GM23338 (cell line): ENCODE results near the gene DNAJC27. TPM values are rescaled to one million over a fixed set of nuclear protein-coding genes. Genes with fewer than 3 reads are reported as not detected.

Source experiments
- ATAC-seq: fragments of 200-7000 bp; cut with Tn5 transposase; 3 replicates; pipeline ENCODE4 v1.9.1; 2020
- DNase-seq: peaks from one replicate; pipeline ENCODE4 v3.0.0-alpha.2; 2015; ENCODE audit warnings: low spot score
- H2AFZ ChIP-seq: fragments of 200-600 bp; sonication (generic); 2 replicates; pipeline ENCODE4 v1.8.0; 2016; ENCODE audit warnings: antibody characterized with exemption, mild to moderate bottlenecking, moderate library complexity
- H3F3A ChIP-seq: fragments of 200-600 bp; sonication (generic); replicated peaks from 2 replicates; pipeline ENCODE4 v1.8.0; 2017; ENCODE audit warnings: antibody characterized with exemption, mixed run types, low read depth
- H3K27ac ChIP-seq: fragments of 200-600 bp; sonication (generic); 2 replicates; pipeline ENCODE4 v1.6.1; 2016; ENCODE audit warnings: low read depth
- H3K27me3 ChIP-seq: fragments of 200-600 bp; sonication (generic); 2 replicates; pipeline ENCODE4 v1.8.0; 2016; ENCODE audit warnings: mild to moderate bottlenecking, mixed run types, moderate library complexity; ENCODE audit not compliant: insufficient read depth
- H3K36me3 ChIP-seq: fragments of 200-600 bp; sonication (generic); 2 replicates; pipeline ENCODE4 v1.8.0; 2016; ENCODE audit warnings: mild to moderate bottlenecking; ENCODE audit not compliant: insufficient read depth
- H3K4me1 ChIP-seq: fragments of 200-600 bp; sonication (generic); 2 replicates; pipeline ENCODE4 v1.8.0; 2016; ENCODE audit warnings: mild to moderate bottlenecking, moderate library complexity; ENCODE audit not compliant: insufficient read depth
- H3K4me2 ChIP-seq: fragments of 200-600 bp; sonication (generic); 2 replicates; pipeline ENCODE4 v1.7.1; 2017; ENCODE audit warnings: mixed run types
- H3K4me3 ChIP-seq: fragments of 200-600 bp; sonication (generic); 2 replicates; pipeline ENCODE4 v1.6.1; 2016; ENCODE audit warnings: mixed run types
- H3K79me2 ChIP-seq: fragments of 200-600 bp; sonication (generic); replicated peaks from 2 replicates; pipeline ENCODE4 v1.8.0; 2017; ENCODE audit warnings: mild to moderate bottlenecking; ENCODE audit not compliant: insufficient read depth
- H3K9me2 ChIP-seq: fragments of 200-600 bp; sonication (generic); 2 replicates; pipeline ENCODE4 v1.8.0; 2017; ENCODE audit not compliant: insufficient read depth
- H4K20me1 ChIP-seq: fragments of 200-600 bp; sonication (generic); replicated peaks from 2 replicates; pipeline ENCODE4 v1.8.0; 2017; ENCODE audit warnings: mild to moderate bottlenecking; ENCODE audit not compliant: insufficient read depth
- H3K27ac Mint-ChIP-seq: 2 replicates; pipeline ENCODE4 v1.8.0; 2020; ENCODE audit warnings: inconsistent platforms, mild to moderate bottlenecking, moderate library complexity, mixed read lengths
- H3K27me3 Mint-ChIP-seq: 3 replicates; pipeline ENCODE4 v1.8.0; 2022; ENCODE audit warnings: low read depth, mild to moderate bottlenecking, moderate library complexity, mixed read lengths, inconsistent platforms; ENCODE audit not compliant: insufficient read depth, poor library complexity
- H3K36me3 Mint-ChIP-seq: 3 replicates; pipeline ENCODE4 v1.8.0; 2021; ENCODE audit warnings: low read depth, mild to moderate bottlenecking, inconsistent platforms, moderate library complexity, mixed read lengths
- H3K4me1 Mint-ChIP-seq: 3 replicates; pipeline ENCODE4 v1.8.0; 2020; ENCODE audit warnings: mild to moderate bottlenecking, inconsistent platforms, mixed read lengths
- H3K4me3 Mint-ChIP-seq: 3 replicates; pipeline ENCODE4 v1.8.0; 2021; ENCODE audit warnings: moderate library complexity, mild to moderate bottlenecking, inconsistent platforms, mixed read lengths
- H3K9me3 Mint-ChIP-seq: 3 replicates; pipeline ENCODE4 v1.8.0; 2020; ENCODE audit warnings: moderate library complexity, mild to moderate bottlenecking, inconsistent platforms, mixed read lengths
- CREB1 ChIP-seq: fragments of 250-450 bp; sonication (Bioruptor Pico); IDR thresholded peaks from 2 replicates; pipeline ENCODE4 v1.5.0; 2020; ENCODE audit warnings: low read depth, mild to moderate bottlenecking, moderate library complexity
- CTCF ChIP-seq, 2 experiments: fragments of 200-600 bp in 1 of 2; sonication (generic) in 1 of 2; conservative IDR thresholded peaks; 2 replicates each; pipeline versions ENCODE4 v1.5.1 to v1.6.1; 2016 to 2017; ENCODE audit warnings: antibody characterized with exemption in 2 of 2, low read depth in 2 of 2, mild to moderate bottlenecking in 2 of 2, moderate library complexity in 1 of 2
- ETS1 ChIP-seq: IDR thresholded peaks from 2 replicates; pipeline ENCODE4 v1.6.1; 2016; ENCODE audit warnings: antibody characterized with exemption
- EZH2 ChIP-seq: fragments of 200-600 bp; sonication (generic); IDR thresholded peaks from one replicate; pipeline ENCODE4 v1.8.0; 2017; ENCODE audit warnings: antibody characterized with exemption, mild to moderate bottlenecking, low read depth; ENCODE audit not compliant: unreplicated experiment
- EZH2phosphoT487 ChIP-seq: fragments of 200-600 bp; sonication (generic); IDR thresholded peaks from one replicate; pipeline ENCODE4 v1.8.1; 2018; ENCODE audit warnings: antibody characterized with exemption; ENCODE audit not compliant: unreplicated experiment
- JUNB ChIP-seq: IDR thresholded peaks from one replicate; pipeline ENCODE4 v1.6.1; 2016; ENCODE audit warnings: antibody characterized with exemption; ENCODE audit not compliant: unreplicated experiment
- NANOG ChIP-seq: IDR thresholded peaks from 2 replicates; pipeline ENCODE4 v1.6.1; 2016; ENCODE audit warnings: antibody characterized with exemption, borderline replicate concordance
- POLR2AphosphoS5 ChIP-seq: IDR thresholded peaks from 2 replicates; pipeline ENCODE4 v1.6.1; 2016; ENCODE audit warnings: antibody characterized with exemption, low read depth
- REST ChIP-seq: IDR thresholded peaks from one replicate; pipeline ENCODE4 v1.6.1; 2018; ENCODE audit warnings: antibody characterized with exemption; ENCODE audit not compliant: unreplicated experiment
- STAT1 ChIP-seq: IDR thresholded peaks from one replicate; pipeline ENCODE4 v1.6.1; 2016; ENCODE audit warnings: antibody characterized with exemption; ENCODE audit not compliant: unreplicated experiment
- ZNF114 ChIP-seq: fragments of 250-450 bp; sonication (Bioruptor Pico); IDR thresholded peaks from 2 replicates; pipeline ENCODE4 v1.5.0; 2020; ENCODE audit warnings: mild to moderate bottlenecking, moderate library complexity
- ZNF331 ChIP-seq: fragments of 250-450 bp; sonication (Bioruptor Pico); IDR thresholded peaks from 2 replicates; pipeline ENCODE4 v1.5.0; 2020; ENCODE audit warnings: low read depth, mild to moderate bottlenecking, moderate library complexity
- ZNF462 ChIP-seq: fragments of 250-450 bp; sonication (Bioruptor Pico); IDR thresholded peaks from 2 replicates; pipeline ENCODE4 v1.5.0; 2020; ENCODE audit warnings: mild to moderate bottlenecking, moderate library complexity
- polyA plus RNA-seq: library from polyadenylated mRNA; unstranded; fragments of >200 nt; fragmentation: Nextera tagmentation; extraction: Ambion mirVana; gene quantifications from 2 replicates; pipeline ENCODE4 v1.2.1, GENCODE V29; 2016
- total RNA-seq: library from RNA; depleted of rRNA; stranded (reverse); fragments of >200 nt; shearing (Covaris generic); gene quantifications from 2 replicates; pipeline ENCODE4 v1.2.3, GENCODE V29; 2014

Gene DNAJC27
- total and polyA plus RNA-seq, 2 experiments from 2014 or later = 2.4 to 2.6 TPM

- Histone ChIP-seq H3K27ac (no peak overlapping the region), H3K4me3 (peak overlapping the region; percentile 71), H3K27me3 (no peaks in the 10 kb centered on the region), H3K9me2 (no peaks in the 10 kb centered on the region), H4K20me1 (peaks cover 11% of the 10 kb centered on the region; the same call in 1 of the 2 replicates), H3K79me2 (peaks cover 8% of the 10 kb centered on the region; the same call in 1 of the 2 replicates), H3F3A (peaks cover 4% of the 10 kb centered on the region; the same call in 1 of the 2 replicates), H3K4me1 (peaks cover 3% of the 10 kb centered on the region; the same call in 1 of the 2 replicates), H3K4me2 (peak overlapping the region; percentile 89), H3K36me3 (no peaks in the 10 kb centered on the region), H2AFZ (peak overlapping the region; percentile 90)
- peaks cover 29% of the 10 kb centered on the region for H3K4me1 Mint-ChIP-seq
- DNase-seq (no peak), ATAC-seq (peak; percentile 19)
- H3K27ac Mint-ChIP-seq = no peak overlapping the region; the same call in 1 of the 2 replicates
- H3K4me3 Mint-ChIP-seq = peak overlapping the region; percentile 77
- TF ChIP-seq POLR2AphosphoS5 (no peak), ZNF331 (no peak), ETS1 (no peak), REST (no peak), EZH2phosphoT487 (no peak), NANOG (no peak), ZNF462 (CRISPR knock-in tag) (no peak), JUNB (no peak), STAT1 (no peak), CTCF (conservative IDR thresholded peaks at IDR 0.05; ENCODE audit: low read depth in 2 of 2) (no peak), ZNF114 (CRISPR knock-in tag) (no peak), CREB1 (CRISPR knock-in tag) (no peak), EZH2 (no peak)
- peaks cover 10% of the 10 kb centered on the region for H3K27me3 Mint-ChIP-seq
- H3K36me3 Mint-ChIP-seq = peaks cover 8% of the 10 kb centered on the region; the same call in 1 of the 3 replicates
- 0 out of 3 replicates have a peak, but pooled peaks cover 3% of the 10 kb centered on the region for H3K9me3 Mint-ChIP-seq
These were observed 52.7 kb downstream of the DNAJC27 start for GRCh38 chr2:24919037-24919505.
